ENCODE results near the gene APOA5. TPM values are rescaled to one million over a fixed set of nuclear protein-coding genes. Genes with fewer than 3 reads are reported as not detected.

APOA5 gene
- total and polyA plus RNA-seq, 2 of the 13 experiments (the other 11 are each of a cell fraction or from before 2014, with no cell fraction given): 44.0 to 49.1 TPM

GRCh38 chr11:116792144-116792868 lies 627 bp upstream of the APOA5 start (continued):
- TF ChIP-seq SALL2 (CRISPR knock-in tag; IDR thresholded peaks at IDR 0.05) (no peak), SNRNP70 (IDR thresholded peaks at IDR 0.05; ENCODE audit: low read depth, low read length) (no peak), CREBL2 (CRISPR knock-in tag; IDR thresholded peaks at IDR 0.05; ENCODE audit: borderline replicate concordance) (0 out of 2 replicates have a peak, but pooled peaks have one; percentile 27), ZNF589 (CRISPR knock-in tag; conservative IDR thresholded peaks at IDR 0.05) (peak; percentile 69; the same call in 1 of the 2 replicates), ZBTB20 (CRISPR knock-in tag; IDR thresholded peaks at IDR 0.05; ENCODE audit: borderline replicate concordance, low read depth) (no peak; the same call in 1 of the 2 replicates), ZNF562 (CRISPR knock-in tag; IDR thresholded peaks at IDR 0.05; ENCODE audit: borderline replicate concordance) (no peak), RNF219 (CRISPR knock-in tag; IDR thresholded peaks at IDR 0.05) (no peak), ZNF709 (CRISPR knock-in tag; IDR thresholded peaks at IDR 0.05) (no peak), HBP1 (CRISPR knock-in tag; IDR thresholded peaks at IDR 0.05; ENCODE audit: low read depth) (no peak), TAF1 (CRISPR knock-in tag; IDR thresholded peaks at IDR 0.05) (0 out of 2 replicates have a peak, but pooled peaks have one; percentile 28), SMAD3 (CRISPR knock-in tag; IDR thresholded peaks at IDR 0.05) (no peak), TMF1 (CRISPR knock-in tag; IDR thresholded peaks at IDR 0.05; ENCODE audit: low read depth) (peak; percentile 51; the same call in 1 of the 2 replicates), ZNF703 (CRISPR knock-in tag; IDR thresholded peaks at IDR 0.05; ENCODE audit: borderline replicate concordance) (no peak), FOSL2 (CRISPR knock-in tag; IDR thresholded peaks at IDR 0.05) (peak; percentile 55), KDM3A (CRISPR knock-in tag; IDR thresholded peaks at IDR 0.05; ENCODE audit: low read depth) (no peak), MIER3 (CRISPR knock-in tag; IDR thresholded peaks at IDR 0.05; ENCODE audit: borderline replicate concordance) (peak; percentile 37; the same call in 1 of the 2 replicates), DDIT3 (CRISPR knock-in tag; IDR thresholded peaks at IDR 0.05) (no peak), SIN3B (IDR thresholded peaks at IDR 0.05; ENCODE audit: low read length) (no peak), ZNF512 (CRISPR knock-in tag; IDR thresholded peaks at IDR 0.05) (no peak), SSRP1 (CRISPR knock-in tag; IDR thresholded peaks at IDR 0.05) (no peak), PRMT3 (CRISPR knock-in tag; IDR thresholded peaks at IDR 0.05; ENCODE audit: borderline replicate concordance, low read depth) (peak; percentile 43; the same call in 1 of the 2 replicates), SOX6 (IDR thresholded peaks at IDR 0.05) (no peak), SOX6 (CRISPR knock-in tag; IDR thresholded peaks at IDR 0.05) (peak; percentile 76), FIP1L1 (IDR thresholded peaks at IDR 0.05; ENCODE audit: borderline replicate concordance, insufficient read depth, low read depth, low read length) (no peak), BRCA1 (CRISPR knock-in tag; IDR thresholded peaks at IDR 0.05) (no peak), RXRB (CRISPR knock-in tag; IDR thresholded peaks at IDR 0.05; ENCODE audit: borderline replicate concordance) (peak; percentile 91)

Measured in HepG2 (cell line).